ENCODE results near the gene IL5RA.

IL5RA gene

DNA sequence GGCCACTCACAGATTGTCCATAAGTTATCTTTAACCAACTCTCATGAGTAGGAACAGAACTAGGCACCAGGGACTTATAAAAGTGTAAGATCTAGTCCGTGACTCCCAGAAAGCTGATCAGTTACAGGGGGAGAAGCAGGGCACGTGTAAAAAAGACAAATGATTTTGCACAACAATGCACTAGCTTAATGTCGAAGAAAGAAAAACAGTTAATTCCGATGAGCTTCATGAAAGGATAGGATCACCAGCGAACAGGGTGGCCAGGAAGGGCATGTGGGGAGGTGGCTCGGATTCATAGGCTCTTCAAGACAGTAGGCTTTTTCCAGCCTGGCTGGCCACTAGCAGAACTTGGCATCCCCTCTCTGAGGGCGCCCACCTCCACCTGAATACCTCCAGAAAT lies 90.0 kb downstream of the IL5RA start:
- TF ChIP-seq, protein P1, sequence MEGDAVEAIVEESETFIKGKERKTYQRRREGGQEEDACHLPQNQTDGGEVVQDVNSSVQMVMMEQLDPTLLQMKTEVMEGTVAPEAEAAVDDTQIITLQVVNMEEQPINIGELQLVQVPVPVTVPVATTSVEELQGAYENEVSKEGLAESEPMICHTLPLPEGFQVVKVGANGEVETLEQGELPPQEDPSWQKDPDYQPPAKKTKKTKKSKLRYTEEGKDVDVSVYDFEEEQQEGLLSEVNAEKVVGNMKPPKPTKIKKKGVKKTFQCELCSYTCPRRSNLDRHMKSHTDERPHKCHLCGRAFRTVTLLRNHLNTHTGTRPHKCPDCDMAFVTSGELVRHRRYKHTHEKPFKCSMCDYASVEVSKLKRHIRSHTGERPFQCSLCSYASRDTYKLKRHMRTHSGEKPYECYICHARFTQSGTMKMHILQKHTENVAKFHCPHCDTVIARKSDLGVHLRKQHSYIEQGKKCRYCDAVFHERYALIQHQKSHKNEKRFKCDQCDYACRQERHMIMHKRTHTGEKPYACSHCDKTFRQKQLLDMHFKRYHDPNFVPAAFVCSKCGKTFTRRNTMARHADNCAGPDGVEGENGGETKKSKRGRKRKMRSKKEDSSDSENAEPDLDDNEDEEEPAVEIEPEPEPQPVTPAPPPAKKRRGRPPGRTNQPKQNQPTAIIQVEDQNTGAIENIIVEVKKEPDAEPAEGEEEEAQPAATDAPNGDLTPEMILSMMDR (IDR thresholded peaks at IDR 0.05), result no peak
- Histone ChIP-seq H3K4me1 (ENCODE audit: control insufficient read depth in 1 of 2, insufficient read depth in 1 of 2, low read depth in 1 of 2, low read length in 1 of 2) (no peaks in the 10 kb centered on the region), H3K4me3 (ENCODE audit: low read depth in 1 of 2, low read length in 1 of 2) (no peak overlapping the region), H3K36me3 (no peaks in the 10 kb centered on the region), H3K27me3 (peaks cover 7% of the 10 kb centered on the region), H3K9me3 (no peaks in the 10 kb centered on the region), H3K27ac (no peak overlapping the region)

Measured in neutrophil (primary cell).